Small intestine (tissue), 16 donors: ENCODE measurements around the gene CCM2. TPM values are rescaled to one million over a fixed set of nuclear protein-coding genes. Genes with fewer than 3 reads are reported as not detected.

Experiments
- DNase-seq, 2 donors: peaks; one replicate each; pipeline versions ENCODE4 v3.0.0 to v3.0.0-alpha.2; 2013
- FAIRE-seq: peaks from 2 replicates; lab custom pipeline; 2012; peaks lifted over from hg19 to GRCh38; lab: Jason Lieb, UNC
- H3K27ac ChIP-seq, 3 donors: one replicate each; pipeline ENCODE4 v1.5.1; 2013; ENCODE audit warnings: low read length in 2 of 3, mild to moderate bottlenecking in 2 of 3, control low read depth in 1 of 3, inconsistent platforms in 1 of 3, low read depth in 1 of 3, moderate library complexity in 1 of 3
- H3K27me3 ChIP-seq, 3 donors: one replicate each; pipeline ENCODE4 v1.6.1; 2013; ENCODE audit warnings: low read length in 3 of 3, inconsistent platforms in 1 of 3; ENCODE audit not compliant: control insufficient read depth in 3 of 3, insufficient read depth in 3 of 3
- H3K36me3 ChIP-seq, 3 donors: one replicate each; pipeline ENCODE4 v1.6.1; 2013; ENCODE audit warnings: low read length in 3 of 3, inconsistent platforms in 1 of 3, low read depth in 1 of 3, mild to moderate bottlenecking in 1 of 3, moderate library complexity in 1 of 3; ENCODE audit not compliant: control insufficient read depth in 3 of 3, insufficient read depth in 2 of 3
- H3K4me1 ChIP-seq, 3 donors: one replicate each; pipeline ENCODE4 v1.6.1; 2013; ENCODE audit warnings: low read length in 2 of 3, inconsistent platforms in 1 of 3, low read depth in 1 of 3, mild to moderate bottlenecking in 1 of 3, moderate library complexity in 1 of 3; ENCODE audit not compliant: control insufficient read depth in 3 of 3, insufficient read depth in 2 of 3
- H3K4me3 ChIP-seq, 3 donors: one replicate each; pipeline ENCODE4 v1.5.1; 2013; ENCODE audit warnings: low read length in 3 of 3, control low read depth in 1 of 3, inconsistent platforms in 1 of 3, low read depth in 1 of 3, mild to moderate bottlenecking in 1 of 3, moderate library complexity in 1 of 3
- H3K9me3 ChIP-seq, 2 donors: one replicate each; pipeline ENCODE4 v1.6.1; 2013; ENCODE audit warnings: low read depth in 1 of 2, low read length in 1 of 2; ENCODE audit not compliant: control insufficient read depth in 2 of 2, insufficient read depth in 1 of 2
- whole genome bisulfite sequencing, 3 donors: extraction: QIAGEN DNeasy Blood & Tissue Kit; methylation state at CpG; one replicate each; pipeline ENCODE4 v1.1.7; 2013; 5-methylcytosine and 5-hydroxymethylcytosine counted together
- long read RNA-seq, 10 donors: transcript quantifications; one replicate each; lab custom pipeline, GENCODE V29; 2026
- polyA plus RNA-seq, 4 donors: library from polyadenylated mRNA; stranded (reverse) in 3 of 4; unstranded in 1 of 4; fragments of 200-250 nt in 3 of 4; fragments of 120-200 nt in 1 of 4; gene quantifications; one replicate each; pipeline versions ENCODE4 v1.2.1 to v1.2.3, GENCODE V29; 2013
- donor health status: healthy with polysubstance abuse.
- donor health status: control.
- donor health status: control.
- donor health status: Bipolar disorder and iron deficiency.
- donor health status: healthy.

CCM2 gene
- polyA plus RNA-seq, result 10 to 100 TPM; 17.8 to 32.3 (median 24.7) TPM
- long read RNA-seq, donor 1, transcript CCM2-201 (10 exons, 1,894 nt), result major isoform, 5 of 10 reads
- long read RNA-seq, donor 1, partial matches to known transcripts, result 0 of 10 reads
- long read RNA-seq, donor 1, other reads (novel, unspliced or antisense), result 0 of 10 reads
- long read RNA-seq, donor 2, partial matches to known transcripts, result 0 of 3 reads
- long read RNA-seq, donor 2, other reads (novel, unspliced or antisense), result 0 of 3 reads
- long read RNA-seq, donor 3, partial matches to known transcripts, result 0 of 5 reads
- long read RNA-seq, donor 3, other reads (novel, unspliced or antisense), result 0 of 5 reads
- long read RNA-seq, donor 4, result 0 reads
- long read RNA-seq, donor 5, result 0 reads
- long read RNA-seq, donor 6, transcript CCM2-201 (10 exons, 1,894 nt), result major isoform, 5 of 6 reads
- long read RNA-seq, donor 6, partial matches to known transcripts, result 0 of 6 reads
- long read RNA-seq, donor 6, other reads (novel, unspliced or antisense), result 0 of 6 reads
- long read RNA-seq, donor 7, transcript CCM2-201 (10 exons, 1,894 nt), result major isoform, 10 of 15 reads
- long read RNA-seq, donor 7, partial matches to known transcripts, result 0 of 15 reads
- long read RNA-seq, donor 7, other reads (novel, unspliced or antisense), result 0 of 15 reads
- long read RNA-seq, donor 8, result 0 reads
- long read RNA-seq, donor 9, partial matches to known transcripts, result 0 of 2 reads
- long read RNA-seq, donor 9, other reads (novel, unspliced or antisense), result 0 of 2 reads
- long read RNA-seq, donor 10, partial matches to known transcripts, result 0 of 6 reads
- long read RNA-seq, donor 10, other reads (novel, unspliced or antisense), result 0 of 6 reads

GRCh38 chr7:45000093-45001032, at the start of gene CCM2:
Gene CCM2, plus strand, starts transcription at chr7:45000201. Its CDS starts 133 bp downstream, at chr7:45000334.
- Histone ChIP-seq H3K27me3 (no peaks in the 10 kb centered on the region), H3K4me3 (peak within 1 kb of the TSS; percentile 68 to 91 (median 82)), H3K27ac (peak within 1 kb of the TSS; percentile 85 to 95 (median 91)), H3K9me3 (no peaks in the 10 kb centered on the region), H3K4me1 (peaks cover 0 to 10% (median 8%) of the 10 kb centered on the region in 3 donors), H3K36me3 (no peaks in the 10 kb centered on the region)
- FAIRE-seq, result no peak
- peak; percentile 27 to 65 for DNase-seq
- WGBS, 3 donors, result 1% methylated on average over 30 to 77 of the region's 77 CpGs

- H3K4me3 ChIP-seq, result no peak overlapping the region
- no peaks in the 10 kb centered on the region for H3K27me3 ChIP-seq
- no peak for DNase-seq
- H3K4me1 ChIP-seq, result no peaks in the 10 kb centered on the region
- no peak overlapping the region for H3K27ac ChIP-seq
- H3K36me3 ChIP-seq, result no peaks in the 10 kb centered on the region
- 84 to 95% (median 94%) methylated on average over 2 of the region's 2 CpGs for WGBS, 3 donors
- FAIRE-seq, result no peak
- peaks cover 0 to 2% of the 10 kb centered on the region in 2 donors for H3K9me3 ChIP-seq
Observed at GRCh38 chr7:44953156-44953555, 46.8 kb upstream of the CCM2 start.

- no peak overlapping the region for H3K27ac ChIP-seq
- FAIRE-seq (no peak), DNase-seq (no peak)
- H3K36me3 ChIP-seq, result no peaks in the 10 kb centered on the region
- H3K27me3 ChIP-seq, result peaks cover 0 to 10% (median 0%) of the 10 kb centered on the region in 3 donors
- peaks cover 0 to 2% of the 10 kb centered on the region in 2 donors for H3K9me3 ChIP-seq
- no peak overlapping the region for H3K4me3 ChIP-seq
- 69 to 83% (median 82%) methylated on average over 2 of the region's 2 CpGs for WGBS, 3 donors
- no peaks in the 10 kb centered on the region for H3K4me1 ChIP-seq
Observed at GRCh38 chr7:44955733-44956132, 44.3 kb upstream of the CCM2 start.

- 91 to 94% (median 91%) methylated on average over 10 of the region's 10 CpGs for WGBS, 3 donors
- peaks cover 0 to 2% of the 10 kb centered on the region in 2 donors for H3K9me3 ChIP-seq
- no peaks in the 10 kb centered on the region for H3K36me3 ChIP-seq
- no peak overlapping the region for H3K27ac ChIP-seq
- FAIRE-seq (no peak), DNase-seq (no peak)
- peaks cover 0 to 10% (median 0%) of the 10 kb centered on the region in 3 donors for H3K27me3 ChIP-seq
- H3K4me1 ChIP-seq, result no peaks in the 10 kb centered on the region
- H3K4me3 ChIP-seq, result no peak overlapping the region
Observed at GRCh38 chr7:44956157-44956766, 43.7 kb upstream of the CCM2 start.

GRCh38 chr7:44958645-44959344, 41.2 kb upstream of the CCM2 start:
- no peak overlapping the region for H3K4me3 ChIP-seq
- no peaks in the 10 kb centered on the region for H3K36me3 ChIP-seq
- 60 to 62% (median 61%) methylated on average over 8 of the region's 8 CpGs for WGBS, 3 donors
- peaks cover 0 to 2% of the 10 kb centered on the region in 2 donors for H3K9me3 ChIP-seq
- no peak for FAIRE-seq
- peaks cover 0 to 4% (median 0%) of the 10 kb centered on the region in 3 donors for H3K4me1 ChIP-seq
- no peak overlapping the region for H3K27ac ChIP-seq
- no peak for DNase-seq
- H3K27me3 ChIP-seq, result peaks cover 0 to 26% (median 0%) of the 10 kb centered on the region in 3 donors

- WGBS, 3 donors, result 53 to 64% (median 62%) methylated on average over 8 of the region's 8 CpGs
- H3K27ac ChIP-seq, result no peak overlapping the region
Observed at GRCh38 chr7:44959433-44959951, 40.5 kb upstream of the CCM2 start.

GRCh38 chr7:44960011-44960580, 39.9 kb upstream of the CCM2 start:
- Histone ChIP-seq H3K4me1 (peaks cover 0 to 4% (median 0%) of the 10 kb centered on the region in 3 donors), H3K27me3 (peaks cover 0 to 26% (median 0%) of the 10 kb centered on the region in 3 donors), H3K36me3 (no peaks in the 10 kb centered on the region), H3K9me3 (no peaks in the 10 kb centered on the region), H3K27ac (no peak overlapping the region), H3K4me3 (no peak overlapping the region)
- 61 to 76% (median 72%) methylated on average over 4 of the region's 4 CpGs for WGBS, 3 donors
- DNase-seq, result no peak
- FAIRE-seq, result no peak

More at GRCh38 chr7:44959433-44959951, 40.5 kb upstream of the CCM2 start:
- no peak overlapping the region for H3K4me3 ChIP-seq
- FAIRE-seq, result no peak
- no peaks in the 10 kb centered on the region for H3K36me3 ChIP-seq
- peaks cover 0 to 4% (median 0%) of the 10 kb centered on the region in 3 donors for H3K4me1 ChIP-seq
- peaks cover 0 to 26% (median 0%) of the 10 kb centered on the region in 3 donors for H3K27me3 ChIP-seq
- no peak for DNase-seq
- H3K9me3 ChIP-seq, result peaks cover 0 to under 1% of the 10 kb centered on the region in 2 donors
